HUDEP-2 (cell line): ENCODE results near the gene VENTX.
A peak's percentile ranks its signal among the peaks of the same experiment; 100 is the strongest.
"Not testable (repeated sequence)": the region's sequence is repeated elsewhere in the genome, so short reads cannot be mapped to it uniquely, and the experiment has no call there.

ENCODE experiments used
- DNase-seq, 76 experiments: peaks; one replicate each; lab custom pipeline; 2025; ENCODE audit not compliant: unreplicated experiment in 76 of 76; lab: John Stamatoyannopoulos, UW

VENTX gene

GRCh38 chr10:133234796-133235195 lies 2.9 kb upstream of the VENTX start:
- not testable (repeated sequence) for DNase-seq

GRCh38 chr10:133235265-133235855 lies 2.3 kb upstream of the VENTX start:
- DNase-seq: no peak

GRCh38 chr10:133235932-133236331 lies 1.7 kb upstream of the VENTX start:
- DNase-seq: no peak

GRCh38 chr10:133236401-133237240 lies 1.0 kb upstream of the VENTX start:
- no peak for DNase-seq

GRCh38 chr10:133237241-133237587 lies 441 bp upstream of the VENTX start:
- no peak for DNase-seq

- DNase-seq: no peak
Observed at GRCh38 chr10:133238466-133238804, 780 bp downstream of the VENTX start.

- DNase-seq: no peak
Observed at GRCh38 chr10:133239990-133240389, 2.3 kb downstream of the VENTX start.

- no peak for DNase-seq
Observed at GRCh38 chr10:133241501-133242205, 4.0 kb downstream of the VENTX start.

GRCh38 chr10:133242611-133243356 lies 5.1 kb downstream of the VENTX start:
- peak in 1 of 76 experiments; percentile 12 for DNase-seq

- no peak for DNase-seq
Observed at GRCh38 chr10:133243593-133243992, 5.9 kb downstream of the VENTX start.

GRCh38 chr10:133245439-133246235 lies 8.0 kb downstream of the VENTX start:
- peak in 75 of 76 experiments; percentile 46 to 98 (median 93) for DNase-seq

- no peak for DNase-seq
Observed at GRCh38 chr10:133246236-133246626, 8.6 kb downstream of the VENTX start.

GRCh38 chr10:133247681-133248333 lies 10.2 kb downstream of the VENTX start:
- DNase-seq: no peak

GRCh38 chr10:133248334-133248715 lies 10.7 kb downstream of the VENTX start:
- DNase-seq: no peak

GRCh38 chr10:133249094-133249780 lies 11.6 kb downstream of the VENTX start:
- peak in 1 of 76 experiments; percentile 9 for DNase-seq

GRCh38 chr10:133249975-133250754 lies 12.5 kb downstream of the VENTX start:
- peak in 12 of 76 experiments; percentile 3 to 38 (median 18) for DNase-seq

GRCh38 chr10:133251388-133252222 lies 13.9 kb downstream of the VENTX start:
- peak in 21 of 76 experiments; percentile 11 to 48 (median 25) for DNase-seq

- DNase-seq: no peak
Observed at GRCh38 chr10:133252223-133252552, 14.5 kb downstream of the VENTX start.
